T1000 (cell line): ENCODE data around the gene OR11L1.

ENCODE experiments used
- DNase-seq: peaks from one replicate; lab custom pipeline; 2025; ENCODE audit warnings: mixed read lengths; lab: John Stamatoyannopoulos, UW

OR11L1 gene

GRCh38 chr1:247841796-247842195, at the start of gene OR11L1:
Gene OR11L1 (minus strand): TSS chr1:247841896. CDS start chr1:247841896, 0 bp downstream.
- no peak for DNase-seq

- DNase-seq = no peak
Observed at GRCh38 chr1:247884797-247885413, 43.2 kb upstream of the OR11L1 start.

- DNase-seq = no peak
Observed at GRCh38 chr1:247883346-247883745, 41.6 kb upstream of the OR11L1 start.

- DNase-seq = no peak
Observed at GRCh38 chr1:247865416-247865815, 23.7 kb upstream of the OR11L1 start.

- DNase-seq = no peak
Observed at GRCh38 chr1:247864644-247865043, 22.9 kb upstream of the OR11L1 start.

GRCh38 chr1:247862756-247863155, 21.1 kb upstream of the OR11L1 start:
- DNase-seq = no peak

GRCh38 chr1:247857985-247858619, 16.4 kb upstream of the OR11L1 start:
- no peak for DNase-seq

GRCh38 chr1:247857069-247857984, 15.6 kb upstream of the OR11L1 start, which contains the start of gene TRIM58:
Gene TRIM58 (plus strand): TSS chr1:247857187. CDS start chr1:247857247, 60 bp downstream.
- peak; percentile 53 for DNase-seq

- no peak for DNase-seq
Observed at GRCh38 chr1:247855911-247856310, 14.2 kb upstream of the OR11L1 start.

GRCh38 chr1:247854899-247855545, 13.3 kb upstream of the OR11L1 start:
- DNase-seq = no peak

- no peak for DNase-seq
Observed at GRCh38 chr1:247849616-247850015, 7.9 kb upstream of the OR11L1 start.

- no peak for DNase-seq
Observed at GRCh38 chr1:247848346-247848745, 6.7 kb upstream of the OR11L1 start.

GRCh38 chr1:247845693-247846017, 4.0 kb upstream of the OR11L1 start:
- no peak for DNase-seq

GRCh38 chr1:247845011-247845692, 3.5 kb upstream of the OR11L1 start:
- no peak for DNase-seq

- DNase-seq = no peak
Observed at GRCh38 chr1:247843411-247843810, 1.7 kb upstream of the OR11L1 start.

- no peak for DNase-seq
Observed at GRCh38 chr1:247840818-247841217, 878 bp downstream of the OR11L1 start.

- DNase-seq = no peak
Observed at GRCh38 chr1:247833601-247834000, 8.1 kb downstream of the OR11L1 start.

GRCh38 chr1:247829656-247830055, 12.0 kb downstream of the OR11L1 start:
- no peak for DNase-seq

GRCh38 chr1:247825362-247825761, 16.3 kb downstream of the OR11L1 start:
- no peak for DNase-seq

- no peak for DNase-seq
Observed at GRCh38 chr1:247824023-247824422, 17.7 kb downstream of the OR11L1 start, which contains the start of gene OR14A16. Gene OR14A16 (minus strand): TSS chr1:247824119. CDS start chr1:247815729, 8,390 bp downstream.

- no peak for DNase-seq
Observed at GRCh38 chr1:247822060-247822459, 19.6 kb downstream of the OR11L1 start.

- DNase-seq = no peak
Observed at GRCh38 chr1:247812637-247813036, 29.1 kb downstream of the OR11L1 start.
